ENCODE data around the gene CRYBG1. TPM values are rescaled to one million over a fixed set of nuclear protein-coding genes. Genes with fewer than 3 reads are reported as not detected.

Gene CRYBG1
- total RNA-seq, 1 donor from 2014 or later, result 0.06 TPM

DNA sequence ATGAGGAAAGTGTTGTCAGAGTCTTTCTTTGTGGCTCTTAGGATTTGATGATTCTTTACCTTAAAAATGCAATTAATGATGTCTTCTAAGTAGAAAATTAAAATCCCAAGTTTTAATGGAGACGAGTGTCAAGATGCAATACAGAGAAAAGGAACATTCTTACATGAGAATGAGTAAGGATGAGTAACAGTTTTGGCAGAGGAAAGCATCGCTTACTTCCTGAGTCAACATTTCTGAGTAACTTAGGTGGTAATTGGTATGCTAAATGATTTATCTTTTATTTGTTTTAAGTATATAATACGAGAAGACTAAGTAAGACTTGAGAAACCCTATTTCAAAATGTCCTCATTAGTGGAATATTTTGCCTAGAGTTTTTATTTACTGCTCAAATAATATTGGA lies 167.5 kb downstream of the CRYBG1 start:
- no peak overlapping the region for H3K4me2 ChIP-seq

DNA sequence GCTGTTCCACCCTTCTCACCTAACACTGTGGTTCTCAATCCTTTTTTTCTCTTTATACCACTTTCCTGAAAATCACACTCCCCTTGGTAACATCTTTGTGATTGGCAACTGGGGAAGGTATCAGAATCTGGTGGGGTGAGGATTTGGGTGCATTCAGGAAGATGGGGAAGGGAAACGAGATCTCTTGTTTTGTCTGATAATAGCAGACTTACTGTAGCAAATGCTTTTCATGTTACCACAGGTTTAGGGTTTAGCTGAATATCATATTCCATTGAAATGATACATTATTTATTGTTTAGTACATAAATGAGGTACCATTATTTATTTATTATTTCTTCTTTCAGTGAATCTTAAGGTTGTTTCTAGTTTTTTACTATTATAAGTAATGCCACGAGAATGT lies 168.0 kb downstream of the CRYBG1 start:
- Histone ChIP-seq H3K4me2 (no peak overlapping the region), H3K36me3 (no peaks in the 10 kb centered on the region), H3K27me3 (no peaks in the 10 kb centered on the region), H4K20me1 (ENCODE audit: low read depth) (no peaks in the 10 kb centered on the region), H3K4me3 (no peak overlapping the region), H3K9me3 (ENCODE audit: low read depth) (no peaks in the 10 kb centered on the region), H3K4me1 (no peaks in the 10 kb centered on the region), H2AFZ (replicated peaks) (no peak overlapping the region), H3K79me2 (ENCODE audit: low read depth) (no peaks in the 10 kb centered on the region), H3F3A (ENCODE audit: low read depth) (no peaks in the 10 kb centered on the region), H3K9ac (no peak overlapping the region), H3K27ac (no peak overlapping the region)
- TF ChIP-seq EZH2 (IDR thresholded peaks at IDR 0.05), result no peak
- TF ChIP-seq, protein P1, sequence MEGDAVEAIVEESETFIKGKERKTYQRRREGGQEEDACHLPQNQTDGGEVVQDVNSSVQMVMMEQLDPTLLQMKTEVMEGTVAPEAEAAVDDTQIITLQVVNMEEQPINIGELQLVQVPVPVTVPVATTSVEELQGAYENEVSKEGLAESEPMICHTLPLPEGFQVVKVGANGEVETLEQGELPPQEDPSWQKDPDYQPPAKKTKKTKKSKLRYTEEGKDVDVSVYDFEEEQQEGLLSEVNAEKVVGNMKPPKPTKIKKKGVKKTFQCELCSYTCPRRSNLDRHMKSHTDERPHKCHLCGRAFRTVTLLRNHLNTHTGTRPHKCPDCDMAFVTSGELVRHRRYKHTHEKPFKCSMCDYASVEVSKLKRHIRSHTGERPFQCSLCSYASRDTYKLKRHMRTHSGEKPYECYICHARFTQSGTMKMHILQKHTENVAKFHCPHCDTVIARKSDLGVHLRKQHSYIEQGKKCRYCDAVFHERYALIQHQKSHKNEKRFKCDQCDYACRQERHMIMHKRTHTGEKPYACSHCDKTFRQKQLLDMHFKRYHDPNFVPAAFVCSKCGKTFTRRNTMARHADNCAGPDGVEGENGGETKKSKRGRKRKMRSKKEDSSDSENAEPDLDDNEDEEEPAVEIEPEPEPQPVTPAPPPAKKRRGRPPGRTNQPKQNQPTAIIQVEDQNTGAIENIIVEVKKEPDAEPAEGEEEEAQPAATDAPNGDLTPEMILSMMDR (IDR thresholded peaks at IDR 0.05), result no peak
- no peak for TF ChIP-seq EZH2phosphoT487 (IDR thresholded peaks at IDR 0.05)
- no peaks in the 10 kb centered on the region for H3K4me1 Mint-ChIP-seq
- no peaks in the 10 kb centered on the region for H3K36me3 Mint-ChIP-seq
- H3K27me3 Mint-ChIP-seq (ENCODE audit: insufficient read depth, low read depth), result no peaks in the 10 kb centered on the region
- H3K9me3 Mint-ChIP-seq, result no peaks in the 10 kb centered on the region
- DNase-seq (ENCODE audit: low spot score), result no peak
- H3K27ac Mint-ChIP-seq, result no peak overlapping the region
- H3K4me3 Mint-ChIP-seq, result no peak overlapping the region

More for the DNA sequence above, 167.5 kb downstream of the CRYBG1 start:
- Histone ChIP-seq H3F3A (ENCODE audit: low read depth) (no peaks in the 10 kb centered on the region), H2AFZ (replicated peaks) (no peak overlapping the region), H3K4me1 (no peaks in the 10 kb centered on the region), H3K27me3 (no peaks in the 10 kb centered on the region), H3K9ac (no peak overlapping the region), H3K27ac (no peak overlapping the region), H3K79me2 (ENCODE audit: low read depth) (no peaks in the 10 kb centered on the region), H3K4me3 (no peak overlapping the region), H3K36me3 (no peaks in the 10 kb centered on the region), H3K9me3 (ENCODE audit: low read depth) (no peaks in the 10 kb centered on the region), H4K20me1 (ENCODE audit: low read depth) (no peaks in the 10 kb centered on the region)
- Mint-ChIP-seq H3K4me1 (no peaks in the 10 kb centered on the region), H3K27me3 (ENCODE audit: insufficient read depth, low read depth) (no peaks in the 10 kb centered on the region), H3K9me3 (no peaks in the 10 kb centered on the region), H3K4me3 (no peak overlapping the region), H3K27ac (no peak overlapping the region), H3K36me3 (no peaks in the 10 kb centered on the region)
- TF ChIP-seq EZH2 (IDR thresholded peaks at IDR 0.05), result no peak
- TF ChIP-seq, protein P1 (IDR thresholded peaks at IDR 0.05), result no peak
- no peak for TF ChIP-seq EZH2phosphoT487 (IDR thresholded peaks at IDR 0.05)
- no peak for DNase-seq (ENCODE audit: low spot score)

DNA sequence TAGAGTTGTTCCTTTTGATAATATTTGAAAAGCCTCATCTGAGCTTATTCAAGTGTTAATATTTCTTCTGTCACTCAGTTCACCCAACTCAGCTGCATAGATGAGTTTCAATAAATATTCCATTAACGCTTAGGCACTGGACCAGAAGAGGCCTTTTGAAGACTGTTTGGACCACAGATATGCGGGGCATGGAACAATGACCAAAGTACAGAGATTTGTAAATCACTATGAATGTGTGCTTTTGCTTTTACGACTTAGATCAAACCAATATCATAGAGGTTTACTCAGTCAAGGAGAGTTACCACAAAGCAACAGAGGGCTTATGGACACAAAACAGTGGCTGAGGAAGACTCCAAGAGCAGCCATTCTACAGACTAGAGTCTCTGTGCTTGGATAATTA lies 168.9 kb downstream of the CRYBG1 start:
- no peak overlapping the region for H3K4me3 Mint-ChIP-seq
- no peaks in the 10 kb centered on the region for H3K4me1 Mint-ChIP-seq
- no peaks in the 10 kb centered on the region for H3K27me3 ChIP-seq
- TF ChIP-seq EZH2phosphoT487 (IDR thresholded peaks at IDR 0.05) (no peak), EZH2 (IDR thresholded peaks at IDR 0.05) (no peak)
- TF ChIP-seq, protein P1 (IDR thresholded peaks at IDR 0.05), result no peak
- H3K9ac ChIP-seq, result no peak overlapping the region
- H3F3A ChIP-seq (ENCODE audit: low read depth), result no peaks in the 10 kb centered on the region
- no peaks in the 10 kb centered on the region for H3K9me3 ChIP-seq (ENCODE audit: low read depth)
- no peaks in the 10 kb centered on the region for H3K27me3 Mint-ChIP-seq (ENCODE audit: insufficient read depth, low read depth)
- no peak overlapping the region for H2AFZ ChIP-seq (replicated peaks)
- no peak overlapping the region for H3K4me3 ChIP-seq
- H3K36me3 Mint-ChIP-seq, result no peaks in the 10 kb centered on the region
- no peaks in the 10 kb centered on the region for H4K20me1 ChIP-seq (ENCODE audit: low read depth)
- H3K79me2 ChIP-seq (ENCODE audit: low read depth), result no peaks in the 10 kb centered on the region
- no peak overlapping the region for H3K27ac Mint-ChIP-seq
- no peak overlapping the region for H3K27ac ChIP-seq
- H3K36me3 ChIP-seq, result no peaks in the 10 kb centered on the region
- H3K9me3 Mint-ChIP-seq, result no peaks in the 10 kb centered on the region
- no peaks in the 10 kb centered on the region for H3K4me1 ChIP-seq
- no peak for DNase-seq (ENCODE audit: low spot score)
- H3K4me2 ChIP-seq, result no peak overlapping the region

All from neural progenitor cell (in vitro differentiated cells).